Pancreas (tissue), 10 donors: Measurements from ENCODE around the gene PPARA. TPM values are rescaled to one million over a fixed set of nuclear protein-coding genes. Genes with fewer than 3 reads are reported as not detected.

Experiments used
- ATAC-seq, 4 donors: fragments of 200-7000 bp; cut with Tn5 transposase; one replicate each; pipeline versions ENCODE4 v1.8.0 to v1.9.1; 2020; ENCODE audit warnings: mild to moderate bottlenecking in 4 of 4, moderate library complexity in 4 of 4
- DNase-seq, 6 donors: peaks; one replicate each; pipeline ENCODE4 v3.0.0-alpha.2; 2020
- FAIRE-seq: peaks from 2 replicates; lab custom pipeline; 2012; peaks lifted over from hg19 to GRCh38; lab: Jason Lieb, UNC
- H3K27ac ChIP-seq, 4 donors: fragments of 200-600 bp; sonication (generic); 1 replicate in 3 of 4; 2 replicates in 1 of 4; pipeline versions ENCODE4 v1.5.0 to v1.8.0; 2020
- H3K27me3 ChIP-seq, 4 donors: fragments of 200-600 bp; one replicate each; pipeline ENCODE4 v1.8.0; 2021
- H3K36me3 ChIP-seq, 3 donors: fragments of 200-600 bp; sonication (generic) in 1 of 3; one replicate each; pipeline versions ENCODE4 v1.5.0 to v1.8.0; 2020 to 2021
- H3K4me1 ChIP-seq, 3 donors: fragments of 200-600 bp; one replicate each; pipeline ENCODE4 v1.8.0; 2021
- H3K4me3 ChIP-seq, 4 donors: fragments of 200-600 bp; sonication (generic) in 2 of 4; one replicate each; pipeline versions ENCODE4 v1.5.0 to v1.8.0; 2020 to 2021
- H3K9me3 ChIP-seq, 4 donors: fragments of 200-600 bp; one replicate each; pipeline ENCODE4 v1.8.0; 2021
- CTCF ChIP-seq, 4 donors: fragments of 200-600 bp; sonication (generic) in 3 of 4; IDR thresholded peaks; one replicate each; pipeline versions ENCODE4 v1.5.0 to v1.8.0; 2021; ENCODE audit warnings: antibody characterized with exemption in 4 of 4
- WGBS, 2 donors: extraction: QIAGEN DNeasy Blood & Tissue Kit; methylation state at CpG; one replicate each; pipeline ENCODE4 v1.1.7; 2013; 5-methylcytosine and 5-hydroxymethylcytosine counted together
- intact Hi-C, 3 donors: fragments of 100-400 bp; cut with DNase I; formaldehyde crosslinking; loops; one replicate each; pipeline versions ENCODE4 v1.11.1 to v1.14.2; 2022
- polyA plus RNA-seq, 2 donors: library from polyadenylated mRNA; stranded (reverse); fragments of 200-250 nt; gene quantifications; one replicate each; pipeline ENCODE4 v1.2.3, GENCODE V29; 2013
- total RNA-seq, 6 donors: library from RNA; stranded (reverse); fragmentation: NEBNext Ultra II Directional in 4 of 6; extraction: Animal tissue kit (Norgen Biotek cat#: 25700) in 4 of 6; gene quantifications; one replicate each; pipeline versions ENCODE4 v1.2.1 to v1.2.4, GENCODE V29; 2021 to 2023
- donor health status: healthy with polysubstance abuse.
- donor health status: DM: no; HTN: no; CAD: no; lungs with moderate emphysema.
- donor health status: DM: no; HTN: no; CAD: no.
- donor health status: control.
- donor health status: control.
- donor health status: Bipolar disorder and iron deficiency.
- donor health status: DM: yes; HTN: yes; CAD: no.
- donor health status: DM: no; HTN: no; CAD: no.
- donor health status: DM: no; HTN: no; CAD: no.
- donor health status: DM: yes; HTN: yes; CAD: no.

Gene PPARA
- total and polyA plus RNA-seq, 8 donors = 4.1 to 24.5 (median 14.7) TPM

GRCh38 chr22:46224898-46225290 is 74.6 kb downstream of the PPARA start:
- WGBS, 2 donors = 83% methylated on average over 10 of the region's 10 CpGs
- ATAC-seq = no peak
- Histone ChIP-seq H3K27ac (no peak overlapping the region), H3K4me3 (no peak overlapping the region), H3K4me1 (no peaks in the 10 kb centered on the region), H3K27me3 (no peaks in the 10 kb centered on the region), H3K9me3 (no peaks in the 10 kb centered on the region), H3K36me3 (peaks cover 0 to 21% (median 5%) of the 10 kb centered on the region in 3 donors)
- no peak for TF ChIP-seq CTCF (IDR thresholded peaks at IDR 0.05)
- intact Hi-C loops = no loop called here
- DNase-seq = no peak
- no peak for FAIRE-seq

GRCh38 chr22:46225631-46226030 is 75.3 kb downstream of the PPARA start:
- DNase-seq = no peak

GRCh38 chr22:46226577-46226976 is 76.3 kb downstream of the PPARA start:
- ATAC-seq (no peak), FAIRE-seq (no peak), DNase-seq (no peak)
- H3K4me1 ChIP-seq = no peaks in the 10 kb centered on the region
- no peaks in the 10 kb centered on the region for H3K27me3 ChIP-seq
- no peak overlapping the region for H3K4me3 ChIP-seq
- peaks cover 0 to 10% (median 0%) of the 10 kb centered on the region in 3 donors for H3K36me3 ChIP-seq
- TF ChIP-seq CTCF (IDR thresholded peaks at IDR 0.05) = no peak
- no peak overlapping the region for H3K27ac ChIP-seq
- intact Hi-C loops = no loop called here
- WGBS, 2 donors = 91 to 94% methylated on average over 7 of the region's 7 CpGs
- H3K9me3 ChIP-seq = no peaks in the 10 kb centered on the region

More at GRCh38 chr22:46225631-46226030, 75.3 kb downstream of the PPARA start:
- Histone ChIP-seq H3K9me3 (no peaks in the 10 kb centered on the region), H3K4me3 (no peak overlapping the region), H3K36me3 (peaks cover 0 to 16% (median 5%) of the 10 kb centered on the region in 3 donors), H3K27me3 (no peaks in the 10 kb centered on the region), H3K27ac (no peak overlapping the region), H3K4me1 (no peaks in the 10 kb centered on the region)
- TF ChIP-seq CTCF (IDR thresholded peaks at IDR 0.05) = no peak
- 87 to 90% methylated on average over 7 of the region's 7 CpGs for WGBS, 2 donors
- ATAC-seq (no peak), FAIRE-seq (no peak)
- intact Hi-C loops = no loop called here

GRCh38 chr22:46229701-46230100 is 79.4 kb downstream of the PPARA start:
- no peaks in the 10 kb centered on the region for H3K4me1 ChIP-seq
- peaks cover 0 to 11% (median 0%) of the 10 kb centered on the region in 3 donors for H3K36me3 ChIP-seq
- no peak for FAIRE-seq
- no peak overlapping the region for H3K4me3 ChIP-seq
- no peak for DNase-seq
- H3K27me3 ChIP-seq = no peaks in the 10 kb centered on the region
- H3K27ac ChIP-seq = no peak overlapping the region
- H3K9me3 ChIP-seq = no peaks in the 10 kb centered on the region
- WGBS, 2 donors = 95 to 98% methylated on average over 8 of the region's 8 CpGs
- no peak for TF ChIP-seq CTCF (IDR thresholded peaks at IDR 0.05)
- no peak for ATAC-seq
- intact Hi-C loops = no loop called here

GRCh38 chr22:46230262-46230901 is 80.1 kb downstream of the PPARA start:
- H3K9me3 ChIP-seq = no peaks in the 10 kb centered on the region
- no peak overlapping the region for H3K27ac ChIP-seq
- intact Hi-C loops = no loop called here
- FAIRE-seq (no peak), DNase-seq (no peak), ATAC-seq (no peak)
- no peaks in the 10 kb centered on the region for H3K4me1 ChIP-seq
- H3K27me3 ChIP-seq = no peaks in the 10 kb centered on the region
- H3K4me3 ChIP-seq = no peak overlapping the region
- H3K36me3 ChIP-seq = peaks cover 0 to 11% (median 5%) of the 10 kb centered on the region in 3 donors
- WGBS, 2 donors = 91 to 94% methylated on average over 13 of the region's 13 CpGs
- TF ChIP-seq CTCF (IDR thresholded peaks at IDR 0.05) = no peak
